GM18498 (cell line): ENCODE results near the gene MKKS.
"Not testable (repeated sequence)": the region's sequence is repeated elsewhere in the genome, so short reads cannot be mapped to it uniquely, and the experiment has no call there.

Experiments used
- ATAC-seq: cut with Tn5 transposase; IDR thresholded peaks from one replicate; pipeline ENCODE4 v1.9.1; 2021; ENCODE audit warnings: mild to moderate bottlenecking, moderate library complexity; ENCODE audit not compliant: unreplicated experiment

Gene MKKS

DNA sequence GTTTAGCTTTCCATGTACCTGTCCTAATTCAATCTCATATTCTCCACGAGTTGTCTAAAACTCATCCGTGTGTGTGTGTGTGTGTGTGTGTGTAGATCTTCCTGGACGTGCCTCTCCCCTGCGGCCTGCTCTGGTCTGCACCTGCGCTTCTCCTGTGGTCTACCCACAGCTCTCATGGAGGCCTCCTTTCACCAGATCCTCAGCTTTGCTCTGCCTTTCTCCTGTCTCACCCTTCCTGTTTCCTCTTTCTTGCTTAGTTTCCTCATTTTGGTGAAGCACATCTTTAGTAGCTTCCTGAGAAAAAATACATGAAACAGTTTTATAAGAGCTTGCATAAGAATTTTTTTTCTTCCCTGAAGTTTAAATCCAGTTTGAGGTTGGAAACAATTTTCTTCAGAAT, 19.2 kb upstream of the MKKS start:
- ATAC-seq: peak; percentile 88

DNA sequence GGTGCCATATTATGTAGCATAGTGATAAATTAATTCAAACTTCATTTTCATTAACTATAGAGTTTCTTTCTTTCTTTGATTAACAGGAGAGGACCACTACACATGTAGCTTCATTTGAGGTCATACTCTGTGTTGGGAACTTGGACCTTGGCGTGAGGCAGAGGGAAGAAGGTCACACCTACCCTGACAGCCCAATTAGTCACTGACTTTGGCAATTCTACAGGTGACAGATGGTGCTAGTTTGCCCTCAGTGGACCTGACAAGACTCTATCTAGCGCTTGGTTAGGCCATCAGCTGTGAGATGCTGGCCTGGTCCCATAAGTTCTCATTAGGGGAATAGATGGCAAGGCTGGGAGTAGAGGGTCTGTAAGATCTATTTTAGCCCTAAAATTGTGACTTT, 15.2 kb upstream of the MKKS start:
- ATAC-seq: no peak

DNA sequence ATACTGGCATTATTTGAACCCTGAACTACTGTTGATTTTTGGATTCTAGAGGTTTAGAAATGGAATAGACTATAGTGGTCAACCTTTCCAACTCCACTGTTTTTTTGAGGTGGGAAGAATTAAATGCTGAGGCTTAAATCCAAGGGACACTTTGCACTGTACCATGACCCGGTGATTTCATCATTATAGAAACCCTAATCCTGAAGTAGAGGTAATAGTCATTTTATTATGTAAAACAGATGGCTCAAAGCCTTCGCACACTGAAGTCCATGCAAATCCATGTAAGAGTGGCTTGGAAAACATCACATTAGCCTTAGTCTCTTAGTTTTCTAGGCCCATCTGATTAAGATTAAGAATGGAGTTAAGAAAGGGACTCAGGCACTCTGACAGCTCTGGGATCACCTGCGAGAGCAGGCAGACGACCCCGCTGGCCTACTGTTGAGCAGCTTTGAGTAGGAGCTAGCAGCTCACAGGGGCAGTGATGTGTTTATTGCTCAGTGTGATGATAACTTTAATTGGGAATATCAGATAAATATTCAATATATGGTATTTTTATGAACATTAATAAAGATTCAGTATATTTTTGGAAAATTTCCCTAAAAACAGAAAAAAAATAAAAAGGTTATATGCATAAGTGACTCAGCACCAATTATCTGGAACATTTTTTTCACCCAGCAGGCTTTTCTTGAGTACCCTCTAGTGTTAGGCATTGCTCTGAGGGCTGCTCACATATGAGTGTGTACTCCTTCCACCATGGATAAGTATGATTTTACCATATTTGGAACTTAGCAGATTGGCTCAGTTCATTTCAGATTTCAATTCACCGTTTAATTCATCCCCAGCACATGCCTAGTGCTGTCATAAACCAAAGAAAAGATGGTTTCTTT, 14.5 kb upstream of the MKKS start:
- no peak for ATAC-seq

DNA sequence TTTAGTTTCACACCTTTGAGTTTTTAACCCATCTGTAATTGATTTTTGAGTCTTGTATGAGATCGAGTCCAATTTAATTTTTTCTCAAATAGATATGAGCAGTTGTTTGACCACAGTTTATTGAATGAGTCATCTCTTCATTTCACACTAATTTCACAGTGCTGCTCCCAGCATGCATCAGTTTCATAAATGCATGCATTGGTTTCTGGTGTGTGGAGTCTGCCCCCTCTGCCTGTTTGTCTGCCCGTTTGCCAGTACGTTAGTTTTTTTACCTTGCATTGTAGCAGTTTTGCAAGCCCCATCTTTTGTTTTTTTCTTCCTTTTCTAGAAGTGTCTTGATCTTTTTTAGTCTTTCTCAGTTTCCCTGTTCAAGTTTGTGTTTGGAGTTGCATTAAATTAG, 13.0 kb upstream of the MKKS start:
- peak; percentile 98 for ATAC-seq

DNA sequence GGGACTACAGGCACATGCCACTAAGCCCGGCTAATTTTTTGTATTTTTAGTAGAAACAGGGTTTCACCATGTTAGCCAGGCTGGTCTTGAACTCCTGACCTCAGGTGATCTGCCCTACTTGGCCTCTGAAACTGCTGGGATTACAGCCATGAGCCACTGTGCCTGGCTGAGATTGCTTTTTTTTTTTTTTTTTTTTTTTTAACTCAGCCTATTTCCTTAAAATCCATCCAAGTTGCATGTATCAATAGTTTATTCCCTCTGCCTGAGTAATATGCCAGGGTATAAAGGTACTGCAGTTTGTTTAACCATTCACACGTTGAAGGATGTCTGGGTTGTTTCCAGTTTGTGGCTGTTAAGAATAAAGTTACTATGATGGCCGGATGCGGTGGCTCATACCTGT, 11.7 kb upstream of the MKKS start:
- ATAC-seq: no peak

DNA sequence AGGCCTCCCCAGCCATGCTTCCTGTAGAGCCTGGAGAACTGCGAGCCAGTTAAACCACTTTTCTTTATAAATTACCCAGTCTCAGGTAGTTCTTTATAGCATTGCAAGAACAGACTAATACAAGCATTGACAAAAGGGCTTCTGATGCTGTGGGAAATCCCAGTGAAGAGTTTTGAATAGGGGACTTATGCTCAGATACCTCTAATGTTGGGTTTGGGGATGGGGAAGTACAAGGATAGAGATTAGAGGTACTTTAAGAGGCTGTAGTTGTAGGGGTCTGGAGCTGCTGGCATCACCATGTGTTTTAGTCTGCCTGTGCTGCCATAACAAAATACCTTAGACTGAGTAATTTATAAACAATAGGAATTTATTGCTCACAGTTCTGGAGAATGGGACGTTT, 9.9 kb upstream of the MKKS start:
- no peak for ATAC-seq

DNA sequence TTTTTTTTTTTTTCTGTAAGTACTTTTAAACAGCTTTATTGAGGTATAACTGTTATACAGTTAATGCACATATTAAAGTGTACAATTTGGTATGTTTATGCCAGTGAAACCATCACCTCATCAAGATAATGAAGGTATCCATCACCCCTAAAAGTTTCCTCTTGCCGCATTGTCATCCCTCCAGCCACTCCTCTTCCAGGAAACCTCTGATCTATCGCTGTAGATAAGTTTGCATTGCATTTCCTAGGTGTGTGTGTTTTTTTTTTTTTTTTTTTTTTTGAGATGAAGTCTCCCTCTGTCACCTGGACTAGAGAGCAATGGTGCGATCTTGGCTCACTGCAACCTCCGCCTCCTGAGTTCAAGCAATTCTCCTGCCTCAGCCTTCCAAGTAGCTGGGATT, 4.2 kb upstream of the MKKS start:
- no peak for ATAC-seq

DNA sequence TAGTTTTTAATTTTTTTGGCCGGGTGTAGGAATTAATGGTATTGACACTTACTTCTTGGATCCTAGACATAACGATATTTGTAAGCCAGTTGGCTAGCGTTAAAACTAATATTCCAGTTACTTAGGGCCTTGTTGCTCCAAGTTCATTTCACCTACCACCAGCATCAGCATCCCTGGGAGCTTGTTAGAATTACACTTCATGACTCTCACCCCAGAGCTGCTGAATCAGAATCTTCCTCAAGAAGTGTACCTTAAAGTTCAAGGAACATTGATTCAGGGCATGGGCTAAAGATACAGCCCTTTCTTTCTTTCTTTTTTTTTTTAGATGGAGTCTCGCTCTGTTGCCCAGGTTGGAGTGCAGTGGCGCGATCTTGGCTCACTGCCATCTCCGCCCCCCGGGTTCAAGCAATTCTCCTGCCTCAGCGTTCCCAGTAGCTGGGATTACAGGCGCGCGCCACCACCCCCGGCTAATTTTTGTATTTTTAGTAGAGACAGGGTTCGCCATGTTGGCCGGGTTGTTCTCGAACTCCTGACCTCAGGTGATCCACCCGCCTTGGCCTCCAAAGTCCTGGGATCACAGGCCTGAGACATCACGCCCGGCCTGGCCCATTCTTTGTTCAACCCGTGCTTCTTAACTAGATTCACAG, 2.2 kb upstream of the MKKS start:
- ATAC-seq: no peak

DNA sequence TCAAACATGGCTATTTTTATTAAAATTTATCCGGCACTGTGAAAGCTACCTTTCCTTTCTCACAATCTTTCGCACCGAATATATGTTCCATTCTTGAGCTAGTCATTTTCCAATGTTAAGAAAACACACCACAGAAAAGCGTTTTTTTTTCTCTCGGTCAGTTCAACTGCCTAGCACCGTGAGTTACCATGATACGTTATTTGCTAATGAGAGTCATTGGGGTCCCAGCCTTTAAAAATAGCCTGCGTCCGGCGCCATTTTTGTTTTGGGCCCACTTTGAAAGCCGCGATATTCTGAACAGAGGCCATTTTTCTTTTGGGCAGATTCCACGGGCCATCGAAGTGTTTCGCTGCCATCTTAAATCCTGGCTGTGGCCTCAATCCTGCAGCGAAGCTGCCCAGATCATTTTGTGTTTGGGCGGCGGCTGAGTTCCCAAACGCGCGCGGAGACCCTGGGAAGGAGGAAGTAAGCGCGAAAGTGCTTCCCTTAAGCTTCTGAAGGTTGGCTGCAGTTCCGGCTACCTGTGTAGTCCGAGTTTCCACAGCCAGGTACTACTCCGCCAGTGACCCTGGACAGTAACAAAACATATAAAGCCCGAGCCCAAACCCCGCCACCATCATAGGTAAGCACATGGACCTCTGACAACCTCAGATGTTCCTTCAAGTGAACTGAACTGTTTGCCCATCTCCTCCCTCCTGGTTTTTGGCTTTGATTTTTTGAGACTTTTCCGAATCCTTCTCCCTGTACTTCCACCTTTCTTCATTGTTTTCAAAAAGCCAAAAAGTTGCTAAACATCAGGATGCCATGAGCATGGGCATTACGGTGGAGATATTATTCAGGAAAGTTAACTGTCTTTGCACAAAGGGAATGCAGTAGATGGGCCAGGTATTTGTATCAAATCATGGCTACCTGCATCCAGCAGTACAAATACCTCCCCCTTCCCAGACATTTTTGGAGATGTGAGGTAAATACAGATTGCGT, 1.1 kb upstream of the MKKS start, which contains the start of gene SLX4IP:
TSS of gene SLX4IP (plus strand) at position 474 of the 981 bp plus-strand sequence. CDS start 22,900 bp downstream, outside the sequence.
- ATAC-seq: peak; percentile 64

DNA sequence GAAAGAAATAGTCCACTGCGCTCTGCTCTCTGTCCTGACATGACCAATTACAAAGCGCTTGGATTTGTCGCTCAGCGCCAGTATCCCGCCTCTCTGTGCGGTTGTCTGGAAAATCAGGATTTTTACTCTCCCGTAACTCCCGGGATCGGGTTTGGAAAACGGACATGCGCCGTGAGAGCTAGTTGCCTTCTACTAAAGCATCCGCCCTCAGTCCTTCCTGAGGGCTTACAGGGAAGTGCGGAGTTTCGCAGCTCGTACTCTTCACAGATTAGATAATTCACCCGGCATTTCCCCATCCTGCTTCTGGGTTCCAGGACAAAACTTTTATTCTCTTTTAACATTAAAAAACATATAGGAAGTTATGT, 427 bp upstream of the MKKS start:
- peak; percentile 40 for ATAC-seq

DNA sequence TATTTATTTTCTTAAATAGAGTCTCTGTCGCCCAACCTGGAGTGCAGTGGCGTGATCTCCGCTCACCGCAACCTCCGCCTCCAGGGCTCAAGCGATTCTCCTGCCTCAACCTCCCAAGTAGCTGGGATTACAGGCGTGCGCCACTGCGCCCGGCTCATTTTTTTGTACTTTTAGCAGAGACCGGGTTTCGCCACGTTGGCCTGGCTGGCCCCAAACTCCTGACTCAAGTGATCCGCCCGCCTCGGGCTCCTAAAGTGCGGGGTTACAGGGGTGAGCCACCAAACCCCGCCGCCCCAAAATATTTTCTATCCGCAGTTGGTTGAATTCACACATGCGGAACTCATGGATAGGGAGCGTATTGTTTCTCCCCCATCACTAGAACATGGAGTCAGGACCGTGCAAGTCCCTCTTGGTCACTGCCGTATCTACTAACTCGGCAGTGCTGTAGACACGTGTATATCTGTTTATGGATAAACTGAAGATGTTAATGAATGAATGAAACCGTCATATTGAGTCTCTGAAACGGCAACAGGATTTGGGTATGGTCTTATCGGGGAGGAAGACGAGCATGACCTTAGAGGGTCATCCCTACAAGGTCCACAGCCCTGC, 904 bp downstream of the MKKS start:
- ATAC-seq: no peak

DNA sequence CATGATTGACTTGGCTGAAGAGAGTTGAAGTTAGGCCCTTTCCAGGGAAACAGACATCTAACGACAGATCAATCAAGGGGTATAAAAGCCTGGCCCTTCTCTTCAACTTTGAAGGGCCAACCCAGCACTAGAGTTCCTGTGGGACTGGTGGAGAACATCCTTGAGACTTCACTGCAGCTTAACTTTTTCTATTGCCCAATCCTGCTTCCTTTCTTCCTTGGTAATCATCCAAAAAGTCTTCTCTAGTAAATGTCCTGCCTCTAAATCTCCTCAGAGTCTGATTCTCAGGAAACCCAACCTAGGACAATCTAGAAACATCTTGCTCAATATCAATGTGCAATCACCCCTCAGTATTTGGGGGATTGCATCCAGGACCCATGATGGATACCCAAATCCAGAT, 1.9 kb downstream of the MKKS start:
- ATAC-seq: no peak

DNA sequence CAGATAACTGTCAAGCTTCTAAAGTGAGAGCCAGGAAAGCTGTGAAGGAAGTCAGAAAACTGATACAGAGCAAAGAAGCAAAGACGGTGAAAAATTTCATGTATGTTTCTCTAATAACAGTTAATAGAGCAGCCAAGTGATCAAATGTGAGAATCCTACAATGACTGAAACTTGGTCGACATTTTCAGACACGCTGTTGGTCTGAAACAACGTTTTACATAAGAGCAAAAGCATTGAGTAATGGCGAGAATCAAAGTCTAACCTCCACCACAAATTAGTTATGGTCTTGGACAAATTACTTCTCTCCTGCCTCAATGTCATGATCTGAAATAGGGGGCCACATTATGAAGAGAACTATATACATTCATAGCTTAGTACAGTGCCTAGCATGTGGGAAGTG, 3.3 kb downstream of the MKKS start:
- no peak for ATAC-seq

DNA sequence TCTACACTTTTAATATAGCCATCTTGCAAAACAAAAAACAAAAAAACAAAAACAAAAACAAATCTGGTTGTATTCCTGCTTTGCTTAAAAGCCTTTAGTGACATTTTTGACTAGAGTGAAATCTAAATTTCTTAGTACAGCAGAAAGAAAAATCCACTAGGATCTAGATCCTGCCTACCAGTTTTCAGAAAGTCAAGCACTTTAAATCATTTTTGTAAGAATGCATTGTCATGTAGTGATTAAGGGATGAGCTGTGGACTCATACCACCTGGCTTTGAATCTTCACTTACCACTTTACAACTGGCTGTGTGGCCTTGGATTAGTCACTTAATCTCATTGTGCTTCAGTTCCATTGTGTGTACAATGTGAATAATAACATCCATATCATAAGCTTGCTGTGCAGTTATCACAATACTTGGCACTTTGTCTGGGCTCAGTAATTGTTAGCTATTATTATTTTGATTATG, 4.0 kb downstream of the MKKS start:
- no peak for ATAC-seq

DNA sequence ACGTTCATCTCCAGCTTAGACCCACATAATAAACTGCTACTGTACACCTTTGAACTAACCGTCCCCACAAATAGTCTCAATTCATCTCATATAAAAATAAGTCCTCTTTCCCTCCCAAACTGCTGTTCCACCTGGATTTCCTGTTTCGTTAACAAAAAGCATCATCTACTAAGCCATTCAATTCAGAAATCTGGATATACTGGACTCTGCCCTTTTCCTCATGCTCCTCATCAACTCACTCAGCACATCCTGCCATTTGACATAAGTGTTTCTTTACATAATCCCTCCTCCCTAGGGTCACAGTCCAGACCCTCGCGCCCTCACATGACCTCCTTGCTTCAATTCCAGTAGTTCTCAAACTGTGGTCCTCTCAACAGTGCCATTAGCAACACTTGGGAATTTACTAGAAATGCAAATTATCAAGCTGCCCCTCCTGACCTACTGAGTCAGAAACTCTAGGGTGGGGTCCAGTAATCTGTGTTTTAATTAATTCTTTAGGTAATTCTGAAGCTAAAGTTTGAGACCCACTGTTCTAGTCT, 4.5 kb downstream of the MKKS start:
- no peak for ATAC-seq

DNA sequence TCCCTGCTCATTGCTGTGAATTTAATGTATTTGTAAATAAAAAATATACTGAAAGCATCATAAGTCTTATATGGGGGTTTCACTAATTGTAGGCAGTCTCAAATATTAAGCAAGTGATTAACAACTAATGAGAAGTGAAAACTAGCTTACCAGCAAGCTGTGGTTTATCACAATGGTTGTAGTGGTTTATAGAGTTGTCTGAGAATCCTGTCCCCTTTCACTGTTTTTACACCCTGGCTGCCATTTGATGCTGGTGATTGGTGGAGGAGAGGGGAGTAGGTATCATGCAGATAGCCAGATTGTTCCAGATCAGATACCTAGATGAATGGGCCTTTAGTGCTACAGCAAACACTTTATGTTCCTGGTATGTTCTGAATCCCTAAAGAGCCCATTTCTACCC, 6.0 kb downstream of the MKKS start:
- ATAC-seq: peak; percentile 55

DNA sequence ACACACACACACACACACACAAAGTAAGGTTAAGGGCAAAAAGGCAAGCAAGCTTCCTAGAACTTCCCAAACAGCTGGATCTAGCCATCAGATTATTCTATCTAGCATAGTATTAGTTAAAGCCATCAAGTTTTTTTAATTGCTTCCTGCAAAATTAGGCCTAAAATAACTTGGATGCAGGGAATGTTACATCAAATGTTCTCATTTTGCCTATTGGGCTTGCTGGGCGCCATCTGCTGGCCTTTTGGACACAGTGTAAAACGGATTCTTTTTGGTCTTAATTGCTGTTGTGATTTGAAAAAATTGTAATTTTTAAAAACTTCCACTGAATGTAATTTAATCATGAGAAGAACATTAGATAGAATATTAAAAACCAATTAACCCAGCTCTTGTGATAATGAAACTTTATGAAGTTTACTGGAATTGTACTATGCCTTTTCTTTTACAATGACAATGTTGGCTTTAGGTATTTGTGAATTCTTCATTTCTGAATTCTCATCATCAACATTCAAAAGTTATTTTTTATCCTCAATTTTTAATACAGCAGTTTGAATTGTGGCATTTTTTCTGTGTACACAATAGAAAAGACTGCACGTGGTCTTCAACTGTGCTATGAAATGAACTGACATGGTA, 6.8 kb downstream of the MKKS start:
- ATAC-seq: no peak

DNA sequence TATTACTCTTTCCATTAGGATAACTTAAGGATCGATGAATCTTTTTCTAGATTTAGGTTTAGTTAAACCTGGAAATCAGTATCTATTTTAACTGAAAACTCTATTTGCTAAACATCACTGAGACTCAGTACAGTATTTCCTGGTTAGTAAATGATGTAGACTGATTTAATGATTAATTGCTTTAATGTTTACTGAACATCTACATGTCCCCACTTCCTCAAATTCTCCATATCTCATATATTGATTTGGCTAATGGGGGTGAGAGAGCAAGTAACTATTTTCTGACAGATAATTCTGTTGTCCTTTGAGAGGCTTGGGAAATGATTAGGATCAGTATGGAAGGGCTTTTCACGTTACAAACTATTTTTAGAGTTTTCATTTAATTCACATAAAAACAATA, 10.3 kb downstream of the MKKS start:
- no peak for ATAC-seq

DNA sequence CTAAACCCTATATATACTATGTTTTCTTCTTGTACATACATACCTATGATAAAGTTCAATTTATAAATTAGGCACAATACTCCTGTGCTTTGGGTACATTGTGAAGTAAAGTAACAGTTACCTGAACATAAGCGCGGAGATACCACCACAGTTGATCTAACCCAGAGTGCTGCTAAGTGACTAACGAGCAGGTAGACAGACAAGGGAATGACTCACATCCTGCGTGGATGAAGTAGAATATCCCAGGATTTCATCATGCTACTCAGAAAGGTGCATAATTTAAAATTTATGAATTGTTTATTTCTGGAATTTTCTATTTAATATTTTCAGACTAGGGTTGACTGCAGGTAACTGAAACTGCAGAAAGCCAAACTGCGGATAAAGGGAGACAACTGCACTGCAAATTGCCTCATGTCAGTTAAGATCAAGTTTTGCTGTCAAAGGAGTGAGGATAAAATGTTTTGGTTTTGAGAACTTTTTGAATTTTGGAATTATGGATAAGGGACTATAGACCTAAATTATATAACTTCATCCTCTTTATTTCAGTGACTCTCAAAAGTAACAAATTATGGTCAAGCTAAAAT, 14.4 kb downstream of the MKKS start:
- ATAC-seq: no peak

DNA sequence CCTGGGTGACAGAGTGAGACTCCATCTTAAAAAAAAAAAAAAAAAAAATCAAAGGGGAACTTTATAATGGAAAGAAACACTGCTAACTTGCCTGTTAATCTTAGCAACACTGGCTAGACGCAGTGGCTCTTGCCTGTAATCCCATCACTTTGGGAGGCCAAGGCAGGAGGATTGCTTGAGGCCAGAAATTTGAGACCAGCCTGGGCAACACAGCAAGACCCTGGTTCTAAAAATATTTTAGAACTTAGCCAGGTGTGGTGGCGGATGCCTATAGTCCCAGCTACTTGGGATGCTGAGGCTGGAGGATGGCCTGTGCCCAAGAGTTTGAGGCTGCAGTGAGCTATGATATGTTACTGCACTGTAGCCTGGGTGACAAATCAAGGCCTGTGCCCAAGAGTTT, 16.8 kb downstream of the MKKS start:
- not testable (repeated sequence) for ATAC-seq
